ENCODE data around the gene SSR1. TPM values are rescaled to one million over a fixed set of nuclear protein-coding genes. Genes with fewer than 3 reads are reported as not detected.

Gene SSR1
- total and polyA plus RNA-seq, 2 of the 13 experiments (the other 11 are each of a cell fraction or from before 2014, with no cell fraction given), result 203 to 243 TPM

DNA sequence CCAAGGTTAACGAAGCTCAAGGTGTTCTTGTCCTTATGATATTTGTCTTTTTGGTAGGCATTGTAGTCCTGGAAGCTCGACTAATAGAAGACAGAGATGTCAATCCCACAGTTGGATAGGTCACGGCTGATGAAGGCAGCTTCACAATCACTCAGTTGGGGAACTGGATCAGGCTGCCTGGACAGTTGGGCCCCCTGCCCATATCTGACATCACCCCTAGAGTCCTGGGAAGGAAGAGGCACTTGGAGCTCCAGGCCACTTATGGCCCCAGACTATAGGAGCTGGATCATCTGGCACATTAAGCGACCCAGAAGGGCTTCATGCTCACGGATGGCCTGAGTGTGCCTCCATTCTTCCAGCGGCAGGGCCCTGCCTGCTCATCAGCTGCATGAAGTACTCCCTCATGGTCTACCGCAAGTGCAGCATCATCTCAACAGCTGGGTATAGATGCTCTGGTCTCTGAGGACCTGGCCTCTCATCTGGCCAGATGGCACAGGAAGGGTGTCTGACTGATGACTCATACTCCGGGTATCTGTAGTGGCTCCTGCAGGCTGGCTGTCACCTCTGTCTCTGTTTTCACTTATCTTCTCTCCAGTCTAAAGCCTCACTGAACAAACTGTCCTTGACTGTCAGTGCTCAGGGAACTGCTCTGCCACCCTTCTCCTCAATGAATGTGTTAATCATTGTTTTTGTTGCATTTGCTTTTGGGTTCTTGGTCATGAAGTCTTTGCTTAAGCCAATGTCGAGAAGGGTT lies 29.2 kb upstream of the SSR1 start (continued):
- TF ChIP-seq ZNF292 (CRISPR knock-in tag; IDR thresholded peaks at IDR 0.05; ENCODE audit: borderline replicate concordance, low read depth) (peak; percentile 90; the same call in 1 of the 2 replicates), ZNF3 (CRISPR knock-in tag; IDR thresholded peaks at IDR 0.05) (no peak), ZNF33B (CRISPR knock-in tag; IDR thresholded peaks at IDR 0.05) (no peak), ATF1 (CRISPR knock-in tag; IDR thresholded peaks at IDR 0.05) (no peak), SP4 (CRISPR knock-in tag; IDR thresholded peaks at IDR 0.05) (no peak), ZNF10 (CRISPR knock-in tag; IDR thresholded peaks at IDR 0.05; ENCODE audit: borderline replicate concordance, low read depth) (no peak), KDM2A (CRISPR knock-in tag; IDR thresholded peaks at IDR 0.05; ENCODE audit: borderline replicate concordance, low read depth) (no peak), SP5 (CRISPR knock-in tag; IDR thresholded peaks at IDR 0.05; ENCODE audit: borderline replicate concordance, low read depth) (no peak), ETV6 (CRISPR knock-in tag; conservative IDR thresholded peaks at IDR 0.05) (no peak), NPAS2 (CRISPR knock-in tag; IDR thresholded peaks at IDR 0.05; ENCODE audit: borderline replicate concordance) (no peak), ZNF605 (CRISPR knock-in tag; IDR thresholded peaks at IDR 0.05) (peak; percentile 51; the same call in 1 of the 2 replicates), RBM22 (optimal IDR thresholded peaks at IDR 0.05; ENCODE audit: low read length) (no peak), TMF1 (CRISPR knock-in tag; IDR thresholded peaks at IDR 0.05; ENCODE audit: low read depth) (no peak), ZNF607 (CRISPR knock-in tag; IDR thresholded peaks at IDR 0.05; ENCODE audit: borderline replicate concordance) (no peak), RBM39 (IDR thresholded peaks at IDR 0.05; ENCODE audit: low read depth, low read length, poor library complexity, severe bottlenecking) (no peak), HMG20A (CRISPR knock-in tag; IDR thresholded peaks at IDR 0.05; ENCODE audit: borderline replicate concordance) (peak; percentile 62; the same call in 1 of the 2 replicates), PHF8 (CRISPR knock-in tag; IDR thresholded peaks at IDR 0.05) (no peak), STAT5B (CRISPR knock-in tag; IDR thresholded peaks at IDR 0.05) (no peak), ZNF446 (CRISPR knock-in tag; IDR thresholded peaks at IDR 0.05) (no peak), SMYD3 (CRISPR knock-in tag; IDR thresholded peaks at IDR 0.05) (no peak)
- TF ChIP-seq, protein P1, sequence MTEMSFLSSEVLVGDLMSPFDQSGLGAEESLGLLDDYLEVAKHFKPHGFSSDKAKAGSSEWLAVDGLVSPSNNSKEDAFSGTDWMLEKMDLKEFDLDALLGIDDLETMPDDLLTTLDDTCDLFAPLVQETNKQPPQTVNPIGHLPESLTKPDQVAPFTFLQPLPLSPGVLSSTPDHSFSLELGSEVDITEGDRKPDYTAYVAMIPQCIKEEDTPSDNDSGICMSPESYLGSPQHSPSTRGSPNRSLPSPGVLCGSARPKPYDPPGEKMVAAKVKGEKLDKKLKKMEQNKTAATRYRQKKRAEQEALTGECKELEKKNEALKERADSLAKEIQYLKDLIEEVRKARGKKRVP (CRISPR knock-in tag; IDR thresholded peaks at IDR 0.05), result peak in 1 of 2 experiments; percentile 44; a peak in 1 of 4 replicates
- TF ChIP-seq, protein P2, sequence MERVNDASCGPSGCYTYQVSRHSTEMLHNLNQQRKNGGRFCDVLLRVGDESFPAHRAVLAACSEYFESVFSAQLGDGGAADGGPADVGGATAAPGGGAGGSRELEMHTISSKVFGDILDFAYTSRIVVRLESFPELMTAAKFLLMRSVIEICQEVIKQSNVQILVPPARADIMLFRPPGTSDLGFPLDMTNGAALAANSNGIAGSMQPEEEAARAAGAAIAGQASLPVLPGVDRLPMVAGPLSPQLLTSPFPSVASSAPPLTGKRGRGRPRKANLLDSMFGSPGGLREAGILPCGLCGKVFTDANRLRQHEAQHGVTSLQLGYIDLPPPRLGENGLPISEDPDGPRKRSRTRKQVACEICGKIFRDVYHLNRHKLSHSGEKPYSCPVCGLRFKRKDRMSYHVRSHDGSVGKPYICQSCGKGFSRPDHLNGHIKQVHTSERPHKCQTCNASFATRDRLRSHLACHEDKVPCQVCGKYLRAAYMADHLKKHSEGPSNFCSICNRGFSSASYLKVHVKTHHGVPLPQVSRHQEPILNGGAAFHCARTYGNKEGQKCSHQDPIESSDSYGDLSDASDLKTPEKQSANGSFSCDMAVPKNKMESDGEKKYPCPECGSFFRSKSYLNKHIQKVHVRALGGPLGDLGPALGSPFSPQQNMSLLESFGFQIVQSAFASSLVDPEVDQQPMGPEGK (CRISPR knock-in tag; IDR thresholded peaks at IDR 0.05), result no peak
- TF ChIP-seq, protein P3, sequence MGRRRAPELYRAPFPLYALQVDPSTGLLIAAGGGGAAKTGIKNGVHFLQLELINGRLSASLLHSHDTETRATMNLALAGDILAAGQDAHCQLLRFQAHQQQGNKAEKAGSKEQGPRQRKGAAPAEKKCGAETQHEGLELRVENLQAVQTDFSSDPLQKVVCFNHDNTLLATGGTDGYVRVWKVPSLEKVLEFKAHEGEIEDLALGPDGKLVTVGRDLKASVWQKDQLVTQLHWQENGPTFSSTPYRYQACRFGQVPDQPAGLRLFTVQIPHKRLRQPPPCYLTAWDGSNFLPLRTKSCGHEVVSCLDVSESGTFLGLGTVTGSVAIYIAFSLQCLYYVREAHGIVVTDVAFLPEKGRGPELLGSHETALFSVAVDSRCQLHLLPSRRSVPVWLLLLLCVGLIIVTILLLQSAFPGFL (CRISPR knock-in tag; IDR thresholded peaks at IDR 0.05), result no peak
- TF ChIP-seq, protein P4, sequence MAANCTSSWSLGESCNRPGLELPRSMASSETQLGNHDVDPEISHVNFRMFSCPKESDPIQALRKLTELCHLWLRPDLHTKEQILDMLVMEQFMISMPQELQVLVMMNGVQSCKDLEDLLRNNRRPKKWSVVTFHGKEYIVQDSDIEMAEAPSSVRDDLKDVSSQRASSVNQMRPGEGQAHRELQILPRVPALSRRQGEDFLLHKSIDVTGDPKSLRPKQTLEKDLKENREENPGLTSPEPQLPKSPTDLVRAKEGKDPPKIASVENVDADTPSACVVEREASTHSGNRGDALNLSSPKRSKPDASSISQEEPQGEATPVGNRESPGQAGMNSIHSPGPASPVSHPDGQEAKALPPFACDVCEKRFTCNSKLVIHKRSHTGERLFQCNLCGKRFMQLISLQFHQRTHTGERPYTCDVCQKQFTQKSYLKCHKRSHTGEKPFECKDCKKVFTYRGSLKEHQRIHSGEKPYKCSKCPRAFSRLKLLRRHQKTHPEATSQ (CRISPR knock-in tag; IDR thresholded peaks at IDR 0.05; ENCODE audit: borderline replicate concordance), result no peak
- TF ChIP-seq, protein P5, sequence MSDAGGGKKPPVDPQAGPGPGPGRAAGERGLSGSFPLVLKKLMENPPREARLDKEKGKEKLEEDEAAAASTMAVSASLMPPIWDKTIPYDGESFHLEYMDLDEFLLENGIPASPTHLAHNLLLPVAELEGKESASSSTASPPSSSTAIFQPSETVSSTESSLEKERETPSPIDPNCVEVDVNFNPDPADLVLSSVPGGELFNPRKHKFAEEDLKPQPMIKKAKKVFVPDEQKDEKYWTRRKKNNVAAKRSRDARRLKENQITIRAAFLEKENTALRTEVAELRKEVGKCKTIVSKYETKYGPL (CRISPR knock-in tag; IDR thresholded peaks at IDR 0.05), result no peak
